AG10803 (cell line): ENCODE results near the gene MAGEB17.

Experiments
- DNase-seq: peaks from one replicate; pipeline ENCODE4 v3.0.0; 2010; ENCODE audit warnings: low read depth
- H3K4me3 ChIP-seq: 2 replicates; pipeline ENCODE4 v1.5.1; 2011; ENCODE audit warnings: mild to moderate bottlenecking, low read length, control low read depth
- CTCF ChIP-seq: conservative IDR thresholded peaks from 2 replicates; pipeline ENCODE4 v1.5.1; 2011; ENCODE audit warnings: mild to moderate bottlenecking, low read length, control low read depth, inconsistent platforms

Gene MAGEB17

GRCh38 chrX:16205840-16206239, 38.6 kb downstream of the MAGEB17 start:
- no peak; the same call in 1 of the 2 replicates for TF ChIP-seq CTCF
- no peak overlapping the region for H3K4me3 ChIP-seq
- DNase-seq, result peak; percentile 80

GRCh38 chrX:16207634-16208033, 40.4 kb downstream of the MAGEB17 start:
- no peak for TF ChIP-seq CTCF
- DNase-seq, result no peak
- H3K4me3 ChIP-seq, result no peak overlapping the region

DNA sequence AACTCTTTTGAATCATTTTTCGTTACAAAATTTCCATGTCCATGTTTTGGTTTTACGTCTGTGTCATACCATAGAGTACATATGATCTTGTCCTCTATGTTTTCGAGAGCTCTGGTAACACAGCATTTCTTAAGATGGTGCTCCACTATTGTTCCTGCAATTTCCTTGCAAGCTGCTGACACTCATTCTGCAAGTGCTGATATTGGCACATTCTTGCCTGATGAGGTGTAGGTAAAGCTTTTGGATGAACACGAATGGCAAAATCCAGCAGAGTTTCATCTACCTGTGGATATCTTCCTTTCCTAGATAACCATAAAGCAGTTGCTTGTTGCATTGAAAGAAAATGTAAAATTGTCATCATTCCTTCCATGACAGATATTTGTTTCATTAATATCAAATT, 41.3 kb downstream of the MAGEB17 start:
- H3K4me3 ChIP-seq, result no peak overlapping the region
- no peak for TF ChIP-seq CTCF
- no peak for DNase-seq

DNA sequence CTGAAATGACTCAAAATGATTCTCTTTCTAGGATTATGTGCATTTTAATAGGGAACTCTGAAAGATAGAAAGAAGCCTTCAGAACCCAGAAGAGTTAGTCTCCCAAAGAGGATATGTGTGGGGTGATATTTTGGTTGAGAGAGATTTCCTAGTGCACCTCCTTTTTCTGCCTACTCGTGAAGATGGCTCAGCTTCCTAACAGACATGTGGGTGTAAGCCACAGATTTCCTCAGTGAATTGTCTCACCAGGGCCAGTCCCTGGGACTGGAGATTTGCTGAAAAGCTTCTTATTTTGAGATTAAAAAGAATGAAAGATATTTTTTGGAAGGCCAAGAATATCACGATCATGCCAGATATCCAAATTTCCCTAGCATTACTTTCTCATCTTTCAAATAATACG, 42.8 kb downstream of the MAGEB17 start:
- DNase-seq, result no peak
- TF ChIP-seq CTCF, result no peak
- H3K4me3 ChIP-seq, result no peak overlapping the region

DNA sequence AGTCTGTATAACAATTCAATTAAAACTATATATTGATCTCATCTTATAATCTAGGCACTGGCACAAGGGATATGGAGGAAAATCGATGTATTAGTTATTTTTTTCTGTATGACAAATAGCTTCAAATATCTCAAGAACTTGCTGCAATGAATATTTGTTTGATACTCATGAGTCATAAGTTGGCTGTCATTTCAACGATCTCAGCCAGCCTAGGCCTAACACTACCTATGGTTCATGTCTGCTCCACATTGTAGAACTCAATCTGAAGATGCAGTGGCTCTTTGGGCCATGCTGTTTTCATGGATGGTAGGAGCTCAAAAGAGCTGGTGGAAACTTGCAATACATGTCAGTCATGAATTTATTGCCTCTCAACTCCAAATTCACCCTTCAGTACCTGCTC, 44.7 kb downstream of the MAGEB17 start:
- TF ChIP-seq CTCF, result no peak

DNA sequence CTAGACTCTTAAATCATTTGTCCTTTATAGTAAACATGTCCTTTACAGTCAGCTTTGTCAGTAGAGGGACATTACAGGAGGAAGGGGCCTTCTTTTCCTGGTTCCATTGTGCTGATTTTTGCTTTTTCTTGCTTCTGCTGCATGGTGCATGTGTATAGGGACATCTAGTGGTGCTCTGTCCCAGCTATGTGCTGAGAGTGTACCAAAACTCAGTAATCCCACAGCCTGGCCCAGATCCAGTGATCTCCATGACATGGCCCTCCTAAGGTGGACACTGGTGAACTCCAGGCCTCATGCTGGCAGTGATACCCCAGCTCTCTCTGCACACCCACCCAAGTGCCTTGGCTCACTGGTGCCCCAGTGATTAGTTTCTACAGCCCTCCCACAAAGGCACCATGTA, 45.2 kb downstream of the MAGEB17 start:
- TF ChIP-seq CTCF, result peak; percentile 23
- no peak for DNase-seq
- no peak overlapping the region for H3K4me3 ChIP-seq

More for the DNA sequence above, 44.7 kb downstream of the MAGEB17 start:
- DNase-seq, result no peak
- no peak overlapping the region for H3K4me3 ChIP-seq

- no peak overlapping the region for H3K4me3 ChIP-seq
- no peak for TF ChIP-seq CTCF
- peak; percentile 63 for DNase-seq
Observed at GRCh38 chrX:16213961-16214360, 46.7 kb downstream of the MAGEB17 start.
